ENCODE data around the gene PYGM. TPM values are rescaled to one million over a fixed set of nuclear protein-coding genes. Genes with fewer than 3 reads are reported as not detected.
"Not testable (repeated sequence)": the region's sequence is repeated elsewhere in the genome, so short reads cannot be mapped to it uniquely, and the experiment has no call there.

The PYGM gene
- total RNA-seq, 1 donor from 2014 or later, result 0.28 TPM

GRCh38 chr11:64701956-64702355 is 57.8 kb downstream of the PYGM start:
- ATAC-seq; DNase-seq (ENCODE audit: low spot score): not testable (repeated sequence)

GRCh38 chr11:64698427-64698826 is 61.3 kb downstream of the PYGM start:
- no peak for DNase-seq (ENCODE audit: low spot score)

GRCh38 chr11:64697663-64698375 is 62.0 kb downstream of the PYGM start:
- DNase-seq (ENCODE audit: low spot score) (no peak), ATAC-seq (no peak)

More at GRCh38 chr11:64698427-64698826, 61.3 kb downstream of the PYGM start:
- ATAC-seq, result no peak

Other genes starting within 250 kb of the PYGM start
- gene SLC22A11, start 204.0 kb downstream of the PYGM start, total RNA-seq, result 0.13 TPM
- gene SLC22A12, start 168.8 kb downstream of the PYGM start, total RNA-seq, result not detected
- 0.98 TPM for gene NRXN2, start 36.8 kb downstream of the PYGM start, total RNA-seq
- 4.2 TPM for gene RASGRP2, start 15.8 kb downstream of the PYGM start, total RNA-seq
- gene SF1, start 18.6 kb upstream of the PYGM start, total RNA-seq, result 104 TPM
- 6.6 TPM for gene MAP4K2, start 43.2 kb upstream of the PYGM start, total RNA-seq
- 24.0 TPM for gene MEN1, start 50.6 kb upstream of the PYGM start, total RNA-seq
- 1.2 TPM for gene CDC42BPG, start 84.7 kb upstream of the PYGM start, total RNA-seq
- gene EHD1, start 118.6 kb upstream of the PYGM start, total RNA-seq, result 29.9 TPM
- gene ATG2A, start 157.2 kb upstream of the PYGM start, total RNA-seq, result 34.0 TPM
- 9.1 TPM for gene PPP2R5B, start 164.7 kb upstream of the PYGM start, total RNA-seq
- 0.25 TPM for gene GPHA2, start 175.9 kb upstream of the PYGM start, total RNA-seq
- gene MAJIN, start 212.1 kb upstream of the PYGM start, total RNA-seq, result not detected
- 2.4 TPM for gene BATF2, start 237.0 kb upstream of the PYGM start, total RNA-seq

Data from left lobe of liver (tissue), 2 donors.